Measurements from ENCODE around the gene SCAMP1. TPM values are rescaled to one million over a fixed set of nuclear protein-coding genes. Genes with fewer than 3 reads are reported as not detected.
A peak's percentile ranks its signal among the peaks of the same experiment; 100 is the strongest.

The SCAMP1 gene
- total and polyA plus RNA-seq, 2 experiments from 2014 or later: 57.7 to 66.9 TPM

- WGBS, 2 experiments (ENCODE audit: low coverage in 1 of 2, low lambda C conversion rate in 2 of 2, missing lambda C conversion rate in 2 of 2): 29 to 31% methylated on average over 2 of the region's 2 CpGs
- Histone ChIP-seq H3K27me3 (replicated peaks; ENCODE audit: insufficient read depth) (no peaks in the 10 kb centered on the region), H3K27ac (no peak overlapping the region), H3K36me3 (ENCODE audit: low read depth) (no peaks in the 10 kb centered on the region; the same call in 1 of the 2 replicates), H2AFZ (no peak overlapping the region), H4K20me1 (ENCODE audit: insufficient read depth) (0 out of 2 replicates have a peak, but pooled peaks cover 5% of the 10 kb centered on the region), H3K4me3 (no peak overlapping the region), H3K9me2 (ENCODE audit: insufficient read depth) (no peaks in the 10 kb centered on the region), H3F3A (ENCODE audit: insufficient read depth) (no peaks in the 10 kb centered on the region), H3K79me2 (ENCODE audit: insufficient read depth) (peaks cover 74% of the 10 kb centered on the region), H3K4me1 (ENCODE audit: insufficient read depth) (no peaks in the 10 kb centered on the region), H3K4me2 (ENCODE audit: unreplicated experiment) (no peak overlapping the region), H3K9ac (no peak overlapping the region), H3K9me3 (ENCODE audit: low read depth) (no peaks in the 10 kb centered on the region)
- TF ChIP-seq EZH2phosphoT487 (IDR thresholded peaks at IDR 0.05; ENCODE audit: insufficient read depth, low read depth): no peak
- TF ChIP-seq EZH2 (IDR thresholded peaks at IDR 0.05; ENCODE audit: insufficient read depth, poor library complexity, severe bottlenecking): no peak
- in situ Hi-C loops (cut with MboI): no loop called here
- DNase-seq: no peak
These were observed 37.4 kb downstream of the SCAMP1 start for GRCh38 chr5:78397831-78398230.

GRCh38 chr5:78399116-78399515, 38.7 kb downstream of the SCAMP1 start:
- no peak overlapping the region for H3K4me2 ChIP-seq (ENCODE audit: unreplicated experiment)
- in situ Hi-C loops (cut with MboI): no loop called here
- no peaks in the 10 kb centered on the region for H3K4me1 ChIP-seq (ENCODE audit: insufficient read depth)
- H3K9me2 ChIP-seq (ENCODE audit: insufficient read depth): no peaks in the 10 kb centered on the region
- H2AFZ ChIP-seq: no peak overlapping the region
- H3K27me3 ChIP-seq (replicated peaks; ENCODE audit: insufficient read depth): no peaks in the 10 kb centered on the region
- H3K36me3 ChIP-seq (ENCODE audit: low read depth): no peaks in the 10 kb centered on the region; the same call in 1 of the 2 replicates
- DNase-seq: no peak
- H3K9ac ChIP-seq: no peak overlapping the region
- 0 out of 2 replicates have a peak, but pooled peaks cover 5% of the 10 kb centered on the region for H4K20me1 ChIP-seq (ENCODE audit: insufficient read depth)
- no peaks in the 10 kb centered on the region for H3F3A ChIP-seq (ENCODE audit: insufficient read depth)
- TF ChIP-seq EZH2 (IDR thresholded peaks at IDR 0.05; ENCODE audit: insufficient read depth, poor library complexity, severe bottlenecking) (no peak), EZH2phosphoT487 (IDR thresholded peaks at IDR 0.05; ENCODE audit: insufficient read depth, low read depth) (no peak)
- no peaks in the 10 kb centered on the region for H3K9me3 ChIP-seq (ENCODE audit: low read depth)
- peaks cover 73% of the 10 kb centered on the region for H3K79me2 ChIP-seq (ENCODE audit: insufficient read depth)
- H3K4me3 ChIP-seq: no peak overlapping the region
- no peak overlapping the region for H3K27ac ChIP-seq

- H3K79me2 ChIP-seq (ENCODE audit: insufficient read depth): peaks cover 91% of the 10 kb centered on the region
These were observed 44.4 kb downstream of the SCAMP1 start for GRCh38 chr5:78404682-78405293.

GRCh38 chr5:78405829-78406750, 45.7 kb downstream of the SCAMP1 start:
- in situ Hi-C loops (cut with MboI): no loop called here
- H3K4me1 ChIP-seq (ENCODE audit: insufficient read depth): peaks cover 16% of the 10 kb centered on the region
- peaks cover 91% of the 10 kb centered on the region for H3K79me2 ChIP-seq (ENCODE audit: insufficient read depth)
- H3K27ac ChIP-seq: peak overlapping the region; percentile 19; the same call in 1 of the 2 replicates
- no peak overlapping the region for H3K4me3 ChIP-seq
- H3K27me3 ChIP-seq (replicated peaks; ENCODE audit: insufficient read depth): no peaks in the 10 kb centered on the region
- TF ChIP-seq EZH2 (IDR thresholded peaks at IDR 0.05; ENCODE audit: insufficient read depth, poor library complexity, severe bottlenecking): no peak
- peak; percentile 77 for DNase-seq
- peak overlapping the region; percentile 68 for H3K4me2 ChIP-seq (ENCODE audit: unreplicated experiment)
- no peaks in the 10 kb centered on the region for H3K36me3 ChIP-seq (ENCODE audit: low read depth)
- no peak overlapping the region for H3K9ac ChIP-seq
- H3K9me3 ChIP-seq (ENCODE audit: low read depth): no peaks in the 10 kb centered on the region
- no peak overlapping the region for H2AFZ ChIP-seq
- 38 to 40% methylated on average over 5 of the region's 5 CpGs for WGBS, 2 experiments (ENCODE audit: low coverage in 1 of 2, low lambda C conversion rate in 2 of 2, missing lambda C conversion rate in 2 of 2)
- H3F3A ChIP-seq (ENCODE audit: insufficient read depth): peaks cover 22% of the 10 kb centered on the region
- H3K9me2 ChIP-seq (ENCODE audit: insufficient read depth): no peaks in the 10 kb centered on the region
- H4K20me1 ChIP-seq (ENCODE audit: insufficient read depth): no peaks in the 10 kb centered on the region

More at GRCh38 chr5:78404682-78405293, 44.4 kb downstream of the SCAMP1 start:
- Histone ChIP-seq H3K9ac (no peak overlapping the region), H3K27me3 (replicated peaks; ENCODE audit: insufficient read depth) (no peaks in the 10 kb centered on the region), H3K9me2 (ENCODE audit: insufficient read depth) (no peaks in the 10 kb centered on the region), H3K4me2 (ENCODE audit: unreplicated experiment) (no peak overlapping the region), H3K4me1 (ENCODE audit: insufficient read depth) (peaks cover 16% of the 10 kb centered on the region), H3K36me3 (ENCODE audit: low read depth) (no peaks in the 10 kb centered on the region), H3K4me3 (no peak overlapping the region), H3K9me3 (ENCODE audit: low read depth) (no peaks in the 10 kb centered on the region), H4K20me1 (ENCODE audit: insufficient read depth) (no peaks in the 10 kb centered on the region), H3K27ac (no peak overlapping the region), H2AFZ (no peak overlapping the region), H3F3A (ENCODE audit: insufficient read depth) (peaks cover 22% of the 10 kb centered on the region)
- in situ Hi-C loops (cut with MboI): no loop called here
- WGBS, 2 experiments (ENCODE audit: low coverage in 1 of 2, low lambda C conversion rate in 2 of 2, missing lambda C conversion rate in 2 of 2): 98 to 100% methylated on average over 2 of the region's 2 CpGs
- no peak for DNase-seq
- TF ChIP-seq EZH2phosphoT487 (IDR thresholded peaks at IDR 0.05; ENCODE audit: insufficient read depth, low read depth): no peak
- no peak for TF ChIP-seq EZH2 (IDR thresholded peaks at IDR 0.05; ENCODE audit: insufficient read depth, poor library complexity, severe bottlenecking)
